ENCODE results near the gene MYEOV.

Gene MYEOV

DNA sequence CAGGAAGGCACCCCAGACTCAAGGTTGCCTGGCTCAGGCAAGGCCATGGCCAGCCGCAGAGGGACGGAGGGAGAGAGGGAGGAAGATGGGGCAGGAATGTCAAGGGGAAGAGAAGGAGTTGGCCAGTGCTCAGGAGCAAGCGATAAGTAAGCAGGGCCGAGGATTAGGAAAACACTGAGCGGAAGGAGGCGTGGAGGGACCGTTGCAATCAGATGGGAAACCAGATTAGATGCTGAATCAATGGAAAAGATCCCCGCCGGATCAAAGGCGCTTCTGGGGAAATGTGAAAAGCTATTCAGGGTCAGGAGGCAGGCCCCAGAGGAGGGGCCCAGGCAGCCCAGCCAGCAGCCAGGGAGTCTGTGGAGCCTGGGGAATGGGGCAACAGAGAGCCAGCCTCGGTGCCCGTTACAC is 26.6 kb upstream of the MYEOV start:
- no peak for DNase-seq

GRCh38 chr11:69268911-69269310 is 25.0 kb upstream of the MYEOV start:
- no peak for DNase-seq

- no peak for DNase-seq
Measured at GRCh38 chr11:69269388-69269787, 24.6 kb upstream of the MYEOV start.

- no peak for DNase-seq
Measured at GRCh38 chr11:69269926-69270697, 23.8 kb upstream of the MYEOV start.

- DNase-seq, result no peak
Measured at GRCh38 chr11:69270941-69271340, 23.0 kb upstream of the MYEOV start.

GRCh38 chr11:69272055-69272454 is 21.9 kb upstream of the MYEOV start:
- DNase-seq, result no peak

DNA sequence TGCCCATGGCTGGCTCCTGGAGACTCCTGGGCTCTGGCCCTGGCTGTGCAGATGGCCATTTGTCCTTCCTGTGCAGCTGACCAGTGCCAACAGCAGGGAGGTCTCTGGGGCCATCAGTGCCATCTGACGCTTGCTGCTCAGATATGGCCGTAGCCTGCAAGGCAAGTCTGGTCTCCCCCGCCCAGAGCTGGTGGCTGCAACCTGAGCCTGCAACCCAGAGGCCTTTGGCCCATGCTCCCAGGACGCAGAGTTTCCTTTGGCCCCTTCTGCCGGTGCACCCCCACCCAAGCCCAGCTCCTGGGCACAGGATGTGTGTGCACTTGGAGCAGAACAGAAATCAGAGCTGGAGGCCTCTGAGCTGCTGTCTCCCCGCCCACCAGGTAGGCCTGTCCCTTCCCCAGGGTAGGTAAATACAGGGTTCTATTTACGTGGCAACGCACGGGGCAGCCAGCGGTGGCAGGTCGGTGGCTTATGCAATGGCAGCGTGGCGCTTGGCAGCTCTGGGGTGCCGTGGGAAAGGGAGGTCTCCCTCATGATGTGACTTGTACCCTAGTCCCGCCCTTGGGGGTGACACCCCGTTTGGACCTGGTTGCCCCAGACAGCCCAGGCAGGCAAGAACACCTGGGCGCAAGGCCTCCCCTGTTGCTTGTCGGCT is 21.0 kb upstream of the MYEOV start:
- no peak for DNase-seq

GRCh38 chr11:69273571-69273970 is 20.4 kb upstream of the MYEOV start:
- no peak for DNase-seq

DNA sequence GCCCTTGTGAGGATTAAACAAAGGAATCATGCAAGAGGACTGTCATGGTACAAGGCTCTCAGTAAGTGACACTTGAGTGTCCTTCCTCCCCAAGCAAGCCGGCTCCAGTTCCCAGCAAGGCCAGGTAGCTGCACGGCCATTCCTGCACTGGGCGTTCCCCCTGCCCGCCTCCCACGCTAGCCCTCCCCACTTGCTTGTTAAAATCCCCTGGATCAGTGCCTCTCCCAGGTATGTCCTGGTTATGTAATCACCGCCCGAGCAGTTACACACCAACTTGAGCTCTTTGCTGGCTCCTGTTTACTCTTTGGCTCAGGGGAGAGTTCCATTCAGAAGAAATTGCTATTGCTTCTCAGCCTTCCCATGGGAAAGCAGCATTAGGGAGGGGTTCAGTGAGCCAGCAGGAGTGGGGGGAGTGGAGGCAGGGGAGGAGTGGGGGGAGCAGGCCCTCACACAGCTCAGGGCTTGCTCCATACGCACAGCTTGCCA is 19.4 kb upstream of the MYEOV start:
- no peak for DNase-seq

DNA sequence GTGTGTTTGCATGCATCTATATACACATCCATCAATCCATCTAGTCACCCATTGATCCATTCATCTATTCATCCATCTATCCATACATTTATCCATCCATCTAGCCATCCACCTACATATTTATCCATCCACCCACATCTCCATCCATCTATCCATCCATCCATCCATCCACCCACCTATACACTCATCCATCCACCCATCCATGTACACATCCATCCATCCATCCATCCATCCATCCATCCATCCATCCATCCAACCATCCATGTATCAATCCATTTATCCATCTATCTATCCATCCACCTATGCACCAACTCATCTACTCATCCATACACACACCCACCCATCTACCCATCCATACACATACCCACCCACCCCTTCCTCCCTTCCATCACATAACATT is 18.8 kb upstream of the MYEOV start:
- no peak for DNase-seq

DNA sequence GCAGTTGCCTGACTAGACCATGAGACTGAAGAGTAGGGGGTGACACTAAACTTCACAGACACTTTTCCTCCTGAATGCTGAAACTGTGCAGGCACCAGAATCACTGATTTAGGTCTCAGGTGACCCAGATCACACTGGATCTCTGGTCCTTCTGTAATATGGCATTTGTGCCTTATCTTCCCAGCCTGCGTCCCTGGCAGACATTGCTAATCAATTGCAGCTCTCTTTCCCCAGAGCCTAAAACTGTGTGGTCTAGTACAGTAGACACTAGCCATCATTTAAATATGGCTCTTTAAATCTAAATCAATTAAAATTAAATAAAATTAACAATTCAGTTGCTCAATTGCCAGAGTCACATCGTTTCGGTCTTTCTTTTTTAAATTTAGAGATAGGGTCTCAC is 17.8 kb upstream of the MYEOV start:
- no peak for DNase-seq

DNA sequence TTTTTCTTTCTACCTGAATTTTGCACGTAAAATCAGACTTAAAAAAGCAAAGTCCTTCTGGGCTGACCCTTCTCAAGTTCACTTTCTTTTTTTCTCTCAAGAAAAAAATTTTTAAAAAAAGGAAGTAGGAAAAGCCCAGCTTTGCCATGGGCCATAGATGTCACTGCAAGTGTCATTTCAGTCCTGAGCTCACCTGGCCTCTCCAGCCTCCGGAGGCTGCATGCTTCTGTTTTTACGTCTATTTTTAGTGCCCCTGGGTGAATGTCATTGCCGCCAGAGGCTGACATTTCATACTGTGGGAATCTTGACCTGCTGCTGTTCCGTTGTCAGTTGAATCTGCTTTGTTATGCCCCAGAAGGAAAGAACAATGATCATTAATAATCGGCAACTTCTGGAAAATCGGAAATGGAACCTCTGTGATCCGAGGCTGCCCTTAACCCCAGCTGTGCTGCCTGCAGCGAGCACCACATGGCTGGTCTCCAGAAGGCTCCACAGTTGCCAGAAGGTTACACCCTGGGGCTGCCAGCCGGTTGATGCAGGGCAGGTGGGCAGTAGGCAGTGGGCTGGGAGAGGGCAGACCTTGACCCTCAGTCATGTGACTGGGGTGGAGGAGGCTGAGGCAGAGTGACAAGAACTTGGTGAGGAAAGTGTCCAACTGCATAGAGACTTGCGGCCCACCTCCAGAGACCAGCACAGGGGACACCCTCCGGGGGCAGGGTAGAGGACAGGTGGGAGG is 16.7 kb upstream of the MYEOV start:
- DNase-seq, result no peak

DNA sequence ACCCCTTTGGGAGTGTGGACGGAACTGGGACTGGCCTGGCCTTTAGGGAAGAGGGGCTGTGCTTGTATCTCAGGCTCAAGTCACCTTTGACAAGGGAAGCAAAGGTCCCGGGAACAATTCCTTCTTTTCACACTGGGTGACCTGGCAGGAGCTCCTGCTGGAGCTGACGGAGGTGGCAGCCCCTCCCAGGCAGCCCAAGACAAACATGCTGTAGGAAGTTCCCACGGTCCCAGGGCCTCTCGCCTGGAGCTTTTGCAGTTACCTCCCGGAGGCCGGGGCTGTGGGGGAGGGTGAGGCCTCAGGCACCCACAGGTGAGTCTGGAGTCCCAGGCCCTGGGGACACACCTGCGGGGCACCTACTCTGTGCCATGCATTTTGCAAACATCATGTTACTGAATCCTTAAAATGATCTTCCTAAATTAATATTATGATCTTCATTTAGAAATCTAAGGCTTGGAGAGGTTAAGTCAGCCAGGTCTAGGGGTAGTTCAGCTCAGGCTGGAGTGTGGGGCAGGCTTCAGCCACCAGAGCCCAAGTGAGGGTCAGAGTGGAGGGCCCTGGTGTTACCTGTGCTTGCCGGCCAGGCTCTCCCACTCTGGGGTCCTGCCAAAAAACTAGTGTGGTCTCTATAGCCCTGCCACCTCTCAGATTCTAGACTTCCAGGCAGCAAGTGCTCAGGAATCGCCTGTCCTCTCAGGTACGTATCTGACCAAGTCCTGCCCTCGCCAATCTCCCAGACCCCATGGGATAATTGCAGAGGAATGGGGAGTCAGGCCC is 15.7 kb upstream of the MYEOV start:
- DNase-seq, result no peak

DNA sequence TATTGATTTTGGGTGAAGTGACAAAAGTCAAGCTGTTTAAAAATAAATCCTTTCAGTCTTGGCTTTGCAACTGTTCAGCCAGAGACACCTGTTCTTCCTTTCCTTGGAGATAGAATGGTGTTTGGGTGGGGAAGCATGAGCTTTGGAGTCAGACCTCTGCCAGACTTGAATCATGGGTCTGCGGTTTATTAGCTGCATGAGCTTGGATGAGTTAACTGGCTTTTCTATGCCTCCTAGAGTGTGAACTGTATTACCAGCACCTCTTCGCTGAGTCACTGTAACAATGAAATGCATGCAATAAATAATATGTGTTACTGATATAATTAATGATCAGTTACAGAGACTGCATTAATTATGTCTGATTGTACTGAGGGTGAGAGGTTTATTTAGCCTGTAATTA is 13.5 kb upstream of the MYEOV start:
- no peak for DNase-seq

DNA sequence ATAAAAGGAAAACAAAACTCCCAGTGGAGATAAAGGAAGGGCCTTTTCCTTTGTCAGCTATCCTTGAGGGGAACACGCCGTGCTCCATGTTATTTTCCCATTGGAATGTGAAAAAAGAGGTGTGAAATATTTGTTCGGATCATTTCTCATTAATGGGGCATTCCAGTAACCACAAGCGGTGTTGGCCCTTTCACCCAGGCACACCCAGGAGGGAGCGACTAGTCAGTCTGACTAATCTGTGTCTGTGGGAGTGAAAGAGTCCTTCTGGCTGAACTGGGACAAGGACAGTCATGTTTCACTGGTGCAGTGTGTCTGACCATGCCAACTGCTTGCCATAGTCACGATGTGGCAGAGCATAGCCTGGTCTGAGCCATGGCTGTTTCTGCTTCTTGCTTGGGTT is 13.0 kb upstream of the MYEOV start:
- no peak for DNase-seq

DNA sequence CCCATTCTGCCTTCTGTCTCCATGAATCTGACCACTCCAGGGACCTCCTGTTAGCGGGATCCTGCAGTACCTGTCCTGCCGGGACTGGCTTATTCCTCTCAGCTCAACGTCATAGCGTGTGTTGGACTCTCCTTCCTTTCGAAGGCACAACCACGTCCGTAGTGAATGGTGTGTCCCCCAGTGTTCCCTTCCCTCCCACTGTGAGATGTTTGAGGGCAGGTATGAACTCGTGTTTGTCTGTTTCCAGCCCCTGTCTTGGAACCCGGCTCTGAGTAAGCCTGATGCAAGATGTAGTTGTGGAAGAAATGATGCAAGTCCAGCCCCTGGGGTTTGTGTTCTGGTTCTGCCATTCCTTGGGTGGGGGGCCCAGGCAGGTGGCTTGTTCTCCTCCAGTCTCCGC is 10.5 kb upstream of the MYEOV start:
- no peak for DNase-seq

DNA sequence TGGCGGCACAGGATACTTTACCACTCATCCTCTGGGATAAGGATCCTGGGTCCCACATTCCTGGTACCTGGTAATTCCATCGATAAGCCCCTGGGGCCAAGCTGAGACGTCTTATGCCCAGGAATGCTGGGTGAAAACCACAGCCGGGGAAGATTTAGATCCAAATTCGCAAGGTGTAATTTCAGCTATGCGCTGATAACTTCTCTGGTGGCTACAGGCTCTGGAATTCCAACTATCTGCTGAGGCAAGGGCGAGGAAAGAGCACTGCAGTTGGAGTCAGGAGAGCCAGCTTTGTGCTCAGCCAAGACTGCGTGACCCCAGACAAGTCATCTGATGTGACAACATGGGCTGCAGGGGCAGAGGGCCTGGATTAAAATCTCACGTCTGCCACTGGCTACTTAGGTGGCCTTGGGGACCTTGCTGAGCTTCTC is 9.9 kb upstream of the MYEOV start:
- DNase-seq, result no peak

DNA sequence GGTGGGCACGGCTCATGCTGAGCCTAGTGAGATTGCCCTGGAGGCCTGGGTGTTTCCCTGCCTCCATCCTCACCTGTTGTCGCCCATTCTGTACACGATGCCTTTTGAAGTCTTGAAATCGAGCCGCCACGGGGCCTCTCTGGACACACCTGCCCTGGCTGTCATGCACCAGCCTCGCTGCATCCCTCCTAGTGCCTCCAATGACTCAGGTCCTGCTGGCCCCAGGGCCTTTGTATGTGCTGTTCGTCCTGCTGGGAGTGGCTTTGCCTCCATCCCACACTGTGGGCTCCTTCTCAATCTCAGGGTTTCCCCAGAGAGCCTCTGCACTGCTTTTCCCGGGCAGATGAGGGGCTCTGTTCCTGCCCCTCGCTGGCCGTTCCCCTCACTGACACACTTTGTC is 8.9 kb upstream of the MYEOV start:
- DNase-seq, result no peak

DNA sequence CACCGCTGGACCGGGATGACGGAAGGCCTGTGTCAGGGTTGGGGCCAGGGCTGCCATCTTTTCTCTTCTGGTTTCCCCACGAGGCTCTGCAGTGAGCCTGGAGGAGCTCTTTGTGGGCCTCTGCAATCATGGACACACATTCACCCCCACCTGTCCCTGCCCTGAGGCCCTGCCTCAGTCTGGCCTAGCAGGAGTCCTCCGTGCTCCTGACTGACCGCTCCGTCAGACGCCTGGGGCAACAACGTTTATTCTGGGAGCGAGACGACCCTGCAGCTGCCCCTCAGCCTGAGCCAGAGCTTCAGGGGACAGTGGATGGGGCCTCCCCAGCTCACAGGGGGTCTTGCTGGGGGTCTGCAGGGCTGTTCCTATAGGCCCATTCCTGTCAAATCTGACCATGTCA is 8.2 kb upstream of the MYEOV start:
- DNase-seq, result no peak

DNA sequence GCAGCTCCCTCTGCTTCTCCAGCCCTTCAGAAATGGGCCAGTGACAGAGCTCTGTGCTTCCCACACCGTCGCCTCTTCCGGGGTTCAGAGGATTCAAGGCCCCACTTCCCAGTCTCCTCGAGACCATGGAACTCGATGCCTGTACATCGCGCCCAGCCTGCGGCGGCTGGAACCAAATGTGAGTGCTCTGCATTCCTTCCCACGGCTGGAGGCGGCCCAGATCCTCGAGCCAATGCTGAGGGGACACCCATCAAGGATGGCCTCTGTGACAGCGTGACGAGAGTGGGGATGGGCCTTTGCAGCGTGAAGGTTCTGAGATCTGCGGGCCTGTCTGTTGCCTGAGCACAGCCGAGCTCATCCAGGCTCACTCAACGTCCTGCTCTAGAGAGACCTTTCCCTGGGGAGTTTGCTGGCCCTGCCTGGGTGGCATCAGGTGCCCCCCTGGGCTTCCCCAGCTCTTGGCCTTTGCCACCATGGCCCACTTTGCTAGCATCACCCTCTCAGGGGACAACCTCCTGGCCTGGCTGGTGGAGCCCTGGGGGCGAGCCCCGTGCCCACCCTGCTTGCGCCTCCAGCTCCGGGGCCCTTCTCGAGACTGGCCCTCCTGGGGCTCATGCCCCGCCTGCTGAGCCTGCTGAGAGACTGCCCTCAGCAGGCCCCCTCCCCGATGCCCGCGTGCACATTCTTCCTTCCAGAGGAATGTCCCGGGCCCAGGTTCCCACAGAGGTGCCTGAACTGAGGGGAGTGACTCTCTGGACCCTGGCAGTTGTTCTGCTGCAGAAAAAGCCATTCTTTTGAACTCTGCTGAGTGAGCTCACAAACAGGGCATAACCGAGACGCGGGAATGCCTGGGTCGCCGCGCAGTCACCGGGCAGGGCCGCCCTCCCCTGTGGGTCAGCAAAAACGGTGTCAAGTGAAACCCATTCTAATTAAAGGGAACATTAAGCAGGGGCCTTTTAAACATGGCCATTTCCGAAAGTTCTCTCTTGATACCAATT is 7.3 kb upstream of the MYEOV start:
- DNase-seq, result no peak

GRCh38 chr11:69287968-69288882 is 5.7 kb upstream of the MYEOV start:
- no peak for DNase-seq
